Suppressor macrophage treated with lipopolysaccharide for 4 hours (primary cell): ENCODE data around the gene SRPK2.

ENCODE experiments used
- DNase-seq: peaks from one replicate; pipeline ENCODE4 v3.0.0-alpha.2; 2020

The SRPK2 gene

GRCh38 chr7:105178928-105179541 is 209.7 kb downstream of the SRPK2 start:
- no peak for DNase-seq

GRCh38 chr7:105178177-105178576 is 210.5 kb downstream of the SRPK2 start:
- DNase-seq = no peak

GRCh38 chr7:105177026-105177425 is 211.7 kb downstream of the SRPK2 start:
- DNase-seq = no peak

- no peak for DNase-seq
These were observed 215.1 kb downstream of the SRPK2 start for GRCh38 chr7:105173586-105173985.

GRCh38 chr7:105164751-105165150 is 224.0 kb downstream of the SRPK2 start:
- DNase-seq = peak; percentile 13

- DNase-seq = no peak
These were observed 225.0 kb downstream of the SRPK2 start for GRCh38 chr7:105163718-105164117.

GRCh38 chr7:105161366-105161765 is 227.4 kb downstream of the SRPK2 start:
- DNase-seq = no peak

GRCh38 chr7:105157278-105157677 is 231.4 kb downstream of the SRPK2 start:
- no peak for DNase-seq

- DNase-seq = no peak
These were observed 232.0 kb downstream of the SRPK2 start for GRCh38 chr7:105156731-105157130.

GRCh38 chr7:105154084-105154483 is 234.6 kb downstream of the SRPK2 start:
- no peak for DNase-seq

GRCh38 chr7:105153531-105153930 is 235.2 kb downstream of the SRPK2 start:
- no peak for DNase-seq

- no peak for DNase-seq
These were observed 237.6 kb downstream of the SRPK2 start for GRCh38 chr7:105151152-105151551.

GRCh38 chr7:105149827-105150226 is 238.9 kb downstream of the SRPK2 start:
- DNase-seq = peak; percentile 38

- no peak for DNase-seq
These were observed 247.7 kb downstream of the SRPK2 start for GRCh38 chr7:105141068-105141467.

GRCh38 chr7:105139381-105139780 is 249.3 kb downstream of the SRPK2 start:
- no peak for DNase-seq

- no peak for DNase-seq
These were observed 250.8 kb downstream of the SRPK2 start for GRCh38 chr7:105137898-105138297.

GRCh38 chr7:105136221-105136620 is 252.5 kb downstream of the SRPK2 start:
- DNase-seq = peak; percentile 21

- DNase-seq = no peak
These were observed 254.6 kb downstream of the SRPK2 start for GRCh38 chr7:105133986-105134655.

GRCh38 chr7:105133358-105133757 is 255.4 kb downstream of the SRPK2 start:
- DNase-seq = no peak

GRCh38 chr7:105132835-105133234 is 255.9 kb downstream of the SRPK2 start:
- DNase-seq = no peak

GRCh38 chr7:105132335-105132734 is 256.4 kb downstream of the SRPK2 start:
- no peak for DNase-seq

- no peak for DNase-seq
These were observed 256.8 kb downstream of the SRPK2 start for GRCh38 chr7:105131890-105132289.

GRCh38 chr7:105131033-105131656 is 257.6 kb downstream of the SRPK2 start:
- DNase-seq = no peak

GRCh38 chr7:105130580-105130979 is 258.1 kb downstream of the SRPK2 start:
- DNase-seq = no peak
